Measurements from ENCODE around the gene ZFP36L2.

The ZFP36L2 gene

GRCh38 chr2:43184339-43184895, 42.0 kb downstream of the ZFP36L2 start:
- DNase-seq = no peak

DNA sequence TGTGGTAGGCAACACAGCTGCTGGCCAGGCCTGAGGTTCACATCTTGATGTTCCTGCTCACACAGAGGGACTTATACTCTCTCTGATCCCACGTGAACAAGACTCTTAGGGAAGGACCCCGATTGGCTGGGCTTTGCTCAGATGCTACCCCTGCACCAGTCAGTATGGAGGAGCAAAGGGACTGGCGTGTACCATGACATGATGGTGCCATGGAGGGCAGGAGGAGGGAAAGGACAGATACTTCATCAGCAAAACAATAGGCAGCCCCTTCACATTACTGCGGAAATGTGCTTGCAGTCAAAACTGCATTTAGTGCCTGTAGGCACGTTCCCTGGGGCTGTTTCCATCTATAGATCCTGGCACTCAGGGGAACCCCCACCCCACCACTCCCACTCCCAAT, 42.7 kb downstream of the ZFP36L2 start:
- DNase-seq = no peak

GRCh38 chr2:43180897-43181296, 45.5 kb downstream of the ZFP36L2 start:
- no peak for DNase-seq

GRCh38 chr2:43179942-43180341, 46.5 kb downstream of the ZFP36L2 start:
- DNase-seq = no peak

DNA sequence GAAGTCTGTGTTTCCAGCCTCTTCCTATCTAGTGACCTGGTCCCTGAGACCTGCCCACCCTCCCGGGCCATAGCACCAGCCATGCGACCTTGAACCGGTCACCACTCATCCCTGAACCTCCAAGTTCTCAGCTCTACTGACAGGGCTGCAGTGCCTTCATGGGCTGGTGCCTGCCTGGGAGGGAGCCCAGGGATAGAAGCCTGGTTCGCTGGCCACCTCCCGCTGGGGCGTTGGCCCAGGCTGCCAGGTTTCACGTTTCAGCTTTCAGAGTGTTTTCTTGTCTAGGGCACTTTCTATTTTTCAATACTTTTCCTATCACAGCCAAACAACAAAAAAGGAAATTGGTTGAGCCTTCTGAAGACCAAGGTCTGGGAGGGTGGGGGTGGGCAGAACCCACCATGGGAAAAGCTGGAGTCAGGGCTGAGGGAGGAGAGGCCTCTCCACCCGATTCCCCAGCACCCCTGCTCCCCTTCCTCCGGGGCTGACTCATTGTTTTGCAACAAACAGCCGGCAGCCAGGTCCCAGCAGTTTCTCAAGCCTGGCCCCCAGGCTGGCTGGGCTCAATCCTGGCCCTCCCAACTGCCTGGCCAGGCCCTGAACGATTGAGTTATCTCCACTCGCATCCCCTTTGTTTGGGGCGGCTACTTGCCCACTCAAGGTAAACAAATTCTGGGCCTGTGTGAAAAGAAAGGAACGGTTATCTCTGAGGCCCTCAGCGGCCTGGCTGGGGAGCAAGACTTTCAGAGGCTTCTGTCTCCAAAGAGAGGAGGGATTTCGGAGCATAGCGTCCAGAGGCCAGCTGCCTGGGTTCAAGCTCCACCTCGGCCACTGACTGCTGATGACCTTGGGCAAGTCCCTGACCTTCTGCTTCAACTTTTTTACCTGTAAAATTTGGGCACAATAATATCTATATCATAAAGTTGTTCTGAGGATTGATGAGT, 47.5 kb downstream of the ZFP36L2 start:
- DNase-seq = no peak

DNA sequence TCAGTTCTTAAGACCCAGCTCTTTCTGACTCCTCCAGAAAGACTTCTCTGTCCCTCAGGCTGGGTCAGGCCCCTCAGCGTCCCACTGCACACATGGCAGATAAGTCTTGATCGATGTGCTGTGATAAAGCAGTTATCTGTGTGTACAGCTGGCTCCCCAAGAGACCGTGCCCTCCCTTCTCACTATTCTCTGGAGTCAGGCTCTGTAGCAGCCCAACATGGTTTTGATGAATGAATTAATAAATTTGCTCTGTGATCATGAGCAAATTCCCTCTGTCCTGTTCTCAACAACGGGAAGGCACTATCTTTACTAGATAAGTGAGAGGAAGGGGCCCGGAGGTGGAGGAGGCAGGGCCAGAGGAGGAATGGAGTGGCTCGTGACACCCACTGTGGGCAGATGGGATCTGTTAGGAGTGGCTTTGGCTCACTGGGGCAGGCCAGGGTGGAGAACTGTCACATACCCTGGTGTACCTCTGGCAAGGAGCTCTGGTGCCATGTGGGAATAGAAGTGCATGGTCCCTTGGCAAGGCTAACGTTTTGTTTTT, 48.3 kb downstream of the ZFP36L2 start:
- DNase-seq = no peak

GRCh38 chr2:43176449-43176848, 50.0 kb downstream of the ZFP36L2 start:
- no peak for DNase-seq

DNA sequence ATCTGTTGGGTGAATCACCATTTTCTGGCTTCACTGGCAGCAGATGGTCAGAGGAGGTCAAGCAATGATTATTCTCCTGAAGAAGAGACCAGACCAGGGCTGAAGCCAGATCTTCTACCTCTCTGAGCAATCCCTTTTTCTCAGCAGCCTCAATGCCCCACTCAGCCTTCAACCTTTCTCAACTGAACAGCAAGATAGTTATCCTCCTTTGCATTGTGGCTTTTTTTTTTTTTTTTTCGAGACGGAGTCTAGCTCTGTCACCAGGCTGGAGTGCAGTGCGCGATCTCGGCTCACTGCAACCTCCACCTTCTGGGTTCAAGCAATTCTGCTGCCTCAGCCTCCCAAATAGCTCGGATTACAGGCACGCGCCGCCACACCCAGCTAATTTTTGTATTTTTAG, 50.5 kb downstream of the ZFP36L2 start:
- DNase-seq = no peak

- DNase-seq = no peak
Measured at GRCh38 chr2:43175020-43175441, 51.4 kb downstream of the ZFP36L2 start.

DNA sequence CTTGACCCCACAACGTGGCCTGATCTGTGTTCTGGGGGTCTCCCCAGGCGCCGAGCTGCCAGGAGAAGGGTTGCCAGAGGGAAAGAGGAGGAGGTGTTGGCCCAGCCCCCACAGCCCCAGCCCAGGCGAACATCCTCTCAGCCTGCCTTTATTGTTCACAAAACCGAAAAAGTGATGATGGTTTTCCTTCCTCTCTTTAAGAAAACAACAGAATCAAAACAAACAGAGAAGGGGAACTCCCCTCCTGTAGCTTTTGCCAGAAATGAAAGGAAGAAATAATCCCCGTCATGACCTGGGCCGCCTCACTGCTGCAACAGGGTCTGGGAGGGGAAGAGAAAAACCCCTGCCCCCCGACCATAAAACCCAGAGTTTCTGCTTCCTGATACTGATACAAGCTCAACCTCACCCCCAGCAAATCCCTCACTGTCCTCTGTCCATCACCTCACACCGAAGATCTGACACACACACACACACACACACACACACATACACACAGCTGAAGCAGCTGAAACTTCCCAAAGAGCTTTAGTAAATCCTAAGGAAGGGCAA, 52.0 kb downstream of the ZFP36L2 start:
- peak; percentile 76 for DNase-seq

All from effector CD4-positive, alpha-beta T cell (primary cell).